Kidney (tissue), 14 donors: ENCODE results near the gene ATOH7. TPM values are rescaled to one million over a fixed set of nuclear protein-coding genes. Genes with fewer than 3 reads are reported as not detected.

Source experiments
- DNase-seq, 5 donors: peaks; one replicate each; pipeline ENCODE4 v3.0.0-alpha.2; 2013 to 2020
- FAIRE-seq: peaks from 2 replicates; lab custom pipeline; 2012; peaks lifted over from hg19 to GRCh38; lab: Jason Lieb, UNC
- H3K27ac ChIP-seq, 2 donors: one replicate each; pipeline ENCODE4 v1.7.0; 2013; ENCODE audit warnings: low read depth in 2 of 2, low read length in 2 of 2, inconsistent platforms in 1 of 2
- H3K27me3 ChIP-seq: one replicate; pipeline ENCODE4 v1.7.1; 2013; ENCODE audit warnings: low read length, inconsistent platforms; ENCODE audit not compliant: control insufficient read depth, insufficient read depth
- H3K36me3 ChIP-seq, 3 donors: one replicate each; pipeline versions ENCODE4 v1.7.0 to v1.7.1; 2013; ENCODE audit warnings: low read length in 3 of 3, control low read depth in 1 of 3, inconsistent platforms in 1 of 3; ENCODE audit not compliant: insufficient read depth in 3 of 3, control insufficient read depth in 2 of 3
- H3K4me1 ChIP-seq, 3 donors: one replicate each; pipeline versions ENCODE4 v1.7.0 to v1.7.1; 2013; ENCODE audit warnings: low read length in 3 of 3, inconsistent platforms in 1 of 3, low read depth in 1 of 3; ENCODE audit not compliant: control insufficient read depth in 2 of 3, insufficient read depth in 2 of 3
- H3K4me3 ChIP-seq, 3 donors: one replicate each; pipeline versions ENCODE4 v1.7.0 to v1.8.1; 2013; ENCODE audit warnings: low read length in 3 of 3, control low read depth in 1 of 3, inconsistent platforms in 1 of 3
- H3K9ac ChIP-seq, 3 donors: one replicate each; pipeline versions ENCODE4 v1.7.0 to v1.7.1; 2013; ENCODE audit warnings: low read length in 3 of 3, control low read depth in 1 of 3, inconsistent platforms in 1 of 3
- H3K9me3 ChIP-seq, 3 donors: one replicate each; pipeline versions ENCODE4 v1.7.0 to v1.7.1; 2013; ENCODE audit warnings: low read length in 3 of 3, control low read depth in 1 of 3, inconsistent platforms in 1 of 3; ENCODE audit not compliant: control insufficient read depth in 2 of 3, insufficient read depth in 1 of 3
- CTCF ChIP-seq: IDR thresholded peaks from 3 replicates; pipeline ENCODE4 v1.5.1; 2012; ENCODE audit warnings: mild to moderate bottlenecking, moderate library complexity, borderline replicate concordance; ENCODE audit not compliant: insufficient read depth; ENCODE audit errors: extremely low read depth
- intact Hi-C: fragments of 100-400 bp; cut with DNase I; formaldehyde crosslinking; loops from one replicate; pipeline ENCODE4 v1.11.1; 2022
- polyA plus RNA-seq: library from polyadenylated mRNA; stranded (reverse); fragments of 350-450 nt; fragmentation: Illumina TruSeq; extraction: RNeasy Lipid Tissue Mini Kit (QIAGEN cat#74804); gene quantifications from one replicate; pipeline ENCODE4 v1.2.3, GENCODE V29; 2014; ENCODE audit warnings: low read depth, low replicate concordance; ENCODE audit not compliant: insufficient read depth
- total RNA-seq: library from RNA; stranded (reverse); fragmentation: NEBNext Ultra II Directional; extraction: Animal tissue kit (Norgen Biotek cat#: 25700); gene quantifications from one replicate; pipeline ENCODE4 v1.2.1, GENCODE V29; 2021
- donor health status: control.
- donor health status: control.
- donor health status: control.
- donor health status: control.
- donor health status: control.
- donor health status: DM: yes; HTN: yes; CAD: no.
- donor health status: Normal renal cell carcinoma (clear cell type).

The ATOH7 gene
- total and polyA plus RNA-seq, 2 donors from 2014 or later, result 0.16 to 0.45 TPM

- no peak overlapping the region for H3K9ac ChIP-seq
- H3K4me3 ChIP-seq, result no peak overlapping the region
- H3K9me3 ChIP-seq, result no peaks in the 10 kb centered on the region
- intact Hi-C loops, result no loop called here
- DNase-seq (no peak), FAIRE-seq (no peak)
- no peaks in the 10 kb centered on the region for H3K36me3 ChIP-seq
- no peak overlapping the region for H3K27ac ChIP-seq
- H3K27me3 ChIP-seq, result no peaks in the 10 kb centered on the region
- no peak for TF ChIP-seq CTCF
- H3K4me1 ChIP-seq, result no peaks in the 10 kb centered on the region
Measured at GRCh38 chr10:68223535-68224165, 8.3 kb downstream of the ATOH7 start.

- no peak for TF ChIP-seq CTCF
- intact Hi-C loops, result no loop called here
- no peak for DNase-seq
- Histone ChIP-seq H3K9me3 (no peaks in the 10 kb centered on the region), H3K9ac (no peak overlapping the region), H3K4me3 (no peak overlapping the region), H3K36me3 (no peaks in the 10 kb centered on the region), H3K27ac (no peak overlapping the region), H3K27me3 (no peaks in the 10 kb centered on the region), H3K4me1 (no peaks in the 10 kb centered on the region)
- no peak for FAIRE-seq
Measured at GRCh38 chr10:68222391-68222790, 9.5 kb downstream of the ATOH7 start.

- no peak for TF ChIP-seq CTCF
- Histone ChIP-seq H3K9me3 (no peaks in the 10 kb centered on the region), H3K4me1 (no peaks in the 10 kb centered on the region), H3K27ac (no peak overlapping the region), H3K4me3 (no peak overlapping the region), H3K9ac (no peak overlapping the region), H3K27me3 (no peaks in the 10 kb centered on the region), H3K36me3 (no peaks in the 10 kb centered on the region)
- DNase-seq, result no peak
- intact Hi-C loops, result no loop called here
- no peak for FAIRE-seq
Measured at GRCh38 chr10:68221196-68221595, 10.7 kb downstream of the ATOH7 start.

GRCh38 chr10:68218786-68219185, 13.1 kb downstream of the ATOH7 start:
- Histone ChIP-seq H3K27ac (no peak overlapping the region), H3K36me3 (no peaks in the 10 kb centered on the region), H3K4me1 (no peaks in the 10 kb centered on the region), H3K27me3 (no peaks in the 10 kb centered on the region), H3K9ac (no peak overlapping the region), H3K4me3 (no peak overlapping the region), H3K9me3 (no peaks in the 10 kb centered on the region)
- intact Hi-C loops, result no loop called here
- DNase-seq (no peak), FAIRE-seq (no peak)
- no peak for TF ChIP-seq CTCF
